ENCODE data around the gene NTM.
A peak's percentile ranks its signal among the peaks of the same experiment; 100 is the strongest.

The NTM gene

DNA sequence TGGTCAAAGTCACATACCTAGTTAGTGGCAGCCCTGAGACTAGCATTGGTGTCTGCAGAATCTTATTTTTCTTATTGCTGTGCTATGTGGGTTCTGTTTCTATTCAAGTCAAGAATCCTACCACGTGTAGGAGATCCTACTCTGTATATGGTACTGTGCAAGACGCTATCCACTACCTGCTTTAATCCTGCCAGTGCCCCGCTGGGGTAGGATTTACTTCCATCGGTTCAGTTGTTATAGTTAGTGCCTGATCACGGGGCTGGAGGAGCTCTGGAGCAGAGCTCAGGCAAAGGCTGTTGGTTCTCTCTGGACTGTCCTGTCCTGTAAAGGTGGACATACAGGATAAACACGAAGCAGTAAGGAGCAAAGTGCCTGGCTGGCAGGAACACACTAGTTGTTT lies 167.9 kb downstream of the NTM start:
- no peak overlapping the region for H2BK5ac ChIP-seq (ENCODE audit: low read length)
- no peak overlapping the region for H3K4me3 ChIP-seq (ENCODE audit: low read length)
- no peak overlapping the region for H4K5ac ChIP-seq (ENCODE audit: low read length)
- no peaks in the 10 kb centered on the region for H3K79me1 ChIP-seq (ENCODE audit: low read length)
- no peak overlapping the region for H2BK120ac ChIP-seq (ENCODE audit: low read depth, low read length)
- no peak overlapping the region for H3K27ac ChIP-seq (ENCODE audit: low read depth, low read length)
- WGBS (ENCODE audit: extremely low coverage, insufficient coverage, low lambda C conversion rate) = no CpG with 5 or more reads among the region's 6 CpGs
- H3K79me2 ChIP-seq (ENCODE audit: control insufficient read depth, insufficient read depth, low read length) = no peaks in the 10 kb centered on the region
- H2AK5ac ChIP-seq (ENCODE audit: low read length) = no peak overlapping the region
- H3K4me2 ChIP-seq (ENCODE audit: low read length) = no peak overlapping the region
- no peak for DNase-seq
- no peak overlapping the region for H3K23ac ChIP-seq (ENCODE audit: low read length)
- H3K36me3 ChIP-seq (ENCODE audit: control insufficient read depth, insufficient read depth, low read length) = no peaks in the 10 kb centered on the region
- no peak overlapping the region for H3K4ac ChIP-seq (ENCODE audit: low read depth, low read length)
- H3K4me1 ChIP-seq (ENCODE audit: control insufficient read depth, low read depth, low read length) = no peaks in the 10 kb centered on the region
- no peaks in the 10 kb centered on the region for H3K27me3 ChIP-seq (ENCODE audit: insufficient read depth, low read length, poor library complexity)
- no peak overlapping the region for H2BK15ac ChIP-seq (replicated peaks; ENCODE audit: low read depth)
- H3K9ac ChIP-seq (ENCODE audit: low read length) = no peak overlapping the region
- no peak overlapping the region for H4K8ac ChIP-seq (ENCODE audit: low read depth, low read length)
- no peak overlapping the region for H3K18ac ChIP-seq (ENCODE audit: low read length)
- no peak overlapping the region for H3K56ac ChIP-seq (ENCODE audit: low read length)

DNA sequence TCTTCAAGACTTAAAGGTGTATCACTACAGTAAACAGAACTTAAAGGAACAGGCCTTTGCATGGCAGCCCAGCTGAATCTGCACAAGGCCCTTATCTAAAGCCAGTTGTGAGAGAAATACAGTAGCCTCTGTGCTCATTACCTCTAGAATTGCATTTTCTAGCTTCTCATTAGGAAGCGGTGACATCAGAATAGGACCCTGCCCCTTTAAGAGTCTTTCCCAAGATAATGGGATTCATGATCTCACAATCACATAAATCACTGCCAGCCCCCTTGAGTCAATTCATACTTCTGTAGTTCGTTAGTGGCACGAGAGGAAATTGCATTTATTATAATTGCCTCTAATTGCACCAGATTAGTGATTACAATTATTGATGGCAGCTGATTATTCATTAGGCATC lies 170.3 kb downstream of the NTM start:
- Histone ChIP-seq H4K5ac (ENCODE audit: low read length) (no peak overlapping the region), H3K79me2 (ENCODE audit: control insufficient read depth, insufficient read depth, low read length) (no peaks in the 10 kb centered on the region), H3K36me3 (ENCODE audit: control insufficient read depth, insufficient read depth, low read length) (no peaks in the 10 kb centered on the region), H3K4me3 (ENCODE audit: low read length) (no peak overlapping the region), H2BK5ac (ENCODE audit: low read length) (no peak overlapping the region), H3K27me3 (ENCODE audit: insufficient read depth, low read length, poor library complexity) (no peaks in the 10 kb centered on the region), H3K23ac (ENCODE audit: low read length) (no peak overlapping the region), H3K9ac (ENCODE audit: low read length) (no peak overlapping the region), H3K4me1 (ENCODE audit: control insufficient read depth, low read depth, low read length) (peaks cover 3% of the 10 kb centered on the region), H3K4me2 (ENCODE audit: low read length) (no peak overlapping the region), H2AK5ac (ENCODE audit: low read length) (no peak overlapping the region), H2BK15ac (replicated peaks; ENCODE audit: low read depth) (no peak overlapping the region), H3K27ac (ENCODE audit: low read depth, low read length) (no peak overlapping the region), H3K18ac (ENCODE audit: low read length) (no peak overlapping the region), H3K56ac (ENCODE audit: low read length) (no peak overlapping the region), H3K79me1 (ENCODE audit: low read length) (no peaks in the 10 kb centered on the region), H3K4ac (ENCODE audit: low read depth, low read length) (no peak overlapping the region), H2BK120ac (ENCODE audit: low read depth, low read length) (no peak overlapping the region), H4K8ac (ENCODE audit: low read depth, low read length) (no peak overlapping the region)
- no peak for DNase-seq
- WGBS (ENCODE audit: extremely low coverage, insufficient coverage, low lambda C conversion rate) = no CpG with 5 or more reads among the region's 3 CpGs

DNA sequence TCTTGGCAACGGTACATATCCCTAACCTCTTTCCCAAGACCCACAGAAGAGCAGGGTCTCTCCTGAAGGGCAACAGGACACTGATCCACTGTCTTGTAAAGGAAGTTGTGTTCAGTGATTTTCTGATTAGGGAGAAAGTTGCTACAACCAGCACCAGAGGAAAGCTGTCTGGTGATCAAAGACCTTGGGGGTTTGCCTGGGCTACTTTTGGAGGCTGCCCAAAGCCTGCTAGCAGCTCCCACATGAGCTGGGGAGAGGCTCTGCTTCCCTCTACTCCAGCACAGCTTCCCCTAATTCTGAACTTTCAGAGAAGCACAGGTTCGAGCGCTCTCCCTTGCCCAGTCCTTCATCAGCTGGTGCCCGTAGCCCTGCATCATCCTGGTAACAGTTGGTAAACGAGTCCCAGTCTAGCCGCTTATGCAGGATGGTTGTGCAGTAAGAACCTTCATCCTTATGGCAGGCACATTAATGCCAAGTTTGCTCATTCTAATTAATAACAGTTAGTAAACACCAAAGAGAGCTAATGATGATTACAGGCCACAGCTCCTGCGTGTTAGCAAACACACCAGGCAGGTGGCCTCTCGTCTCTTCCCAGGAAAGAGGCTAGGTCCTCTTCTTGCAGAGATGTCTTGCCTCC lies 173.1 kb downstream of the NTM start:
- H2BK5ac ChIP-seq (ENCODE audit: low read length) = no peak overlapping the region
- DNase-seq = no peak
- no peak overlapping the region for H4K5ac ChIP-seq (ENCODE audit: low read length)
- H3K9ac ChIP-seq (ENCODE audit: low read length) = no peak overlapping the region
- no peak overlapping the region for H3K18ac ChIP-seq (ENCODE audit: low read length)
- no peaks in the 10 kb centered on the region for H3K27me3 ChIP-seq (ENCODE audit: insufficient read depth, low read length, poor library complexity)
- H3K23ac ChIP-seq (ENCODE audit: low read length) = no peak overlapping the region
- H3K56ac ChIP-seq (ENCODE audit: low read length) = no peak overlapping the region
- H3K36me3 ChIP-seq (ENCODE audit: control insufficient read depth, insufficient read depth, low read length) = no peaks in the 10 kb centered on the region
- no peaks in the 10 kb centered on the region for H3K79me1 ChIP-seq (ENCODE audit: low read length)
- H3K4me3 ChIP-seq (ENCODE audit: low read length) = no peak overlapping the region
- no peak overlapping the region for H2BK15ac ChIP-seq (replicated peaks; ENCODE audit: low read depth)
- no peak overlapping the region for H3K27ac ChIP-seq (ENCODE audit: low read depth, low read length)
- no peak overlapping the region for H3K4me2 ChIP-seq (ENCODE audit: low read length)
- H3K79me2 ChIP-seq (ENCODE audit: control insufficient read depth, insufficient read depth, low read length) = no peaks in the 10 kb centered on the region
- H2BK120ac ChIP-seq (ENCODE audit: low read depth, low read length) = no peak overlapping the region
- H3K4ac ChIP-seq (ENCODE audit: low read depth, low read length) = no peak overlapping the region
- H3K4me1 ChIP-seq (ENCODE audit: control insufficient read depth, low read depth, low read length) = peaks cover 12% of the 10 kb centered on the region
- H4K8ac ChIP-seq (ENCODE audit: low read depth, low read length) = no peak overlapping the region
- H2AK5ac ChIP-seq (ENCODE audit: low read length) = no peak overlapping the region
- no CpG with 5 or more reads among the region's 8 CpGs for WGBS (ENCODE audit: extremely low coverage, insufficient coverage, low lambda C conversion rate)

DNA sequence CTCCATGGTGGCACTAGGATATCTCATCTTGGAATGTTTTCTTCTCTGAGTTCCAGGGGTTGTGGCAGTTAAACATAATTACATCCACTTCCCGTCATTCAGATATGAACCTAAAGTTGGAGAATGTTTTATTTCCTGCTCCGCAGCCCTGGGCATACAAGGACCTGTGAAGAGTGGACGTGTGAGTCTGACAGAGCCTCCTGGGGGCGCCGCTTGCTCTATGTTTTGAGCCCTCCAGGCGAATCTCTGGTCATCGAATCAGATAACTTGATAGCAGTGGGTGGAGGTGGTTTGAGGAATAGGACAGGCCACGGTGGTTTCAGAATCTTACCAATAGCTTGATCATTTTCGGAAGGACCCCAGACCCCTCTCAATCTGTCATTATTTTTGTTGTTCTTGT lies 174.2 kb downstream of the NTM start:
- no CpG with 5 or more reads among the region's 9 CpGs for WGBS (ENCODE audit: extremely low coverage, insufficient coverage, low lambda C conversion rate)
- H3K23ac ChIP-seq (ENCODE audit: low read length) = no peak overlapping the region
- no peaks in the 10 kb centered on the region for H3K27me3 ChIP-seq (ENCODE audit: insufficient read depth, low read length, poor library complexity)

DNA sequence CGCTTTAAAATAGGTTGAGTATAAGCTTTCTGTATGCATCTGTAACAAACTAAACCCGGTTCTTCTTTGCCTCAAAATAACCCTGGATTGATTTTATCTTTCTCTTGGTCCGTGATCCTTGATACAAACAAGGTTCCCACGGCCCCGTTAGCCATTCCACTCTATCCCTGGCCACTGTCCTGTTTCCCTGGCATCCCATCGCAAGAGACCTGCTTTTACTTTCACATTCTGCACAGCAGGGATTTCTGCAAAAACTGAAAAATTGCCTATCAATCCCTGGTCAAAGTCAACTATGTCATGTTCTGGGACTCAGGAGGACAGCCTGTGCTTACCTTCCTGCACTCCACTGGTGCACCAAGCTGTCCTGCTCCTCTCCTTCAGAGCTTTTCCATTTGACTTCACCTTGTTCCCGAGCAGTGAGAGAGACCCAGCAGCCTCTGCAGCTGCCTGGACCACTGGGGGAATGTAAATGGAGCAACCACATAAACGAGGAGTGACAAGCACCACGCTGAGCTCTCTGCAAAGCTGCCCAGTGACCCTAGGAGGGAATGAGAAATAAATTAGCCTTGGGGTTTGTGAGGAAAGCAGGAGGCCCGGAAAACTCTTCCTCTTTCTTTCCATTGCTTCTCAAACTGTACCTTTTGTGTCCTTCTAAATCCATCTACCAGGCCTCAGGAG lies 175.9 kb downstream of the NTM start:
- Histone ChIP-seq H4K5ac (ENCODE audit: low read length) (no peak overlapping the region), H3K9ac (ENCODE audit: low read length) (no peak overlapping the region), H3K79me2 (ENCODE audit: control insufficient read depth, insufficient read depth, low read length) (no peaks in the 10 kb centered on the region), H3K4me3 (ENCODE audit: low read length) (no peak overlapping the region), H3K79me1 (ENCODE audit: low read length) (no peaks in the 10 kb centered on the region), H2BK5ac (ENCODE audit: low read length) (no peak overlapping the region), H3K27ac (ENCODE audit: low read depth, low read length) (no peak overlapping the region), H2AK5ac (ENCODE audit: low read length) (no peak overlapping the region), H3K27me3 (ENCODE audit: insufficient read depth, low read length, poor library complexity) (no peaks in the 10 kb centered on the region), H2BK15ac (replicated peaks; ENCODE audit: low read depth) (no peak overlapping the region), H3K23ac (ENCODE audit: low read length) (no peak overlapping the region), H3K56ac (ENCODE audit: low read length) (no peak overlapping the region), H3K4ac (ENCODE audit: low read depth, low read length) (no peak overlapping the region), H4K8ac (ENCODE audit: low read depth, low read length) (no peak overlapping the region), H2BK120ac (ENCODE audit: low read depth, low read length) (no peak overlapping the region), H3K4me2 (ENCODE audit: low read length) (peak overlapping the region; percentile 3), H3K36me3 (ENCODE audit: control insufficient read depth, insufficient read depth, low read length) (no peaks in the 10 kb centered on the region), H3K18ac (ENCODE audit: low read length) (no peak overlapping the region), H3K4me1 (ENCODE audit: control insufficient read depth, low read depth, low read length) (peaks cover 12% of the 10 kb centered on the region)
- peak; percentile 30 for DNase-seq
- WGBS (ENCODE audit: extremely low coverage, insufficient coverage, low lambda C conversion rate) = no CpG with 5 or more reads among the region's 10 CpGs

More for the DNA sequence above, 174.2 kb downstream of the NTM start:
- H2AK5ac ChIP-seq (ENCODE audit: low read length) = no peak overlapping the region
- no peak overlapping the region for H3K56ac ChIP-seq (ENCODE audit: low read length)
- H2BK5ac ChIP-seq (ENCODE audit: low read length) = no peak overlapping the region
- no peak overlapping the region for H4K5ac ChIP-seq (ENCODE audit: low read length)
- H3K4me1 ChIP-seq (ENCODE audit: control insufficient read depth, low read depth, low read length) = peaks cover 12% of the 10 kb centered on the region
- H3K79me2 ChIP-seq (ENCODE audit: control insufficient read depth, insufficient read depth, low read length) = no peaks in the 10 kb centered on the region
- H3K4me3 ChIP-seq (ENCODE audit: low read length) = no peak overlapping the region
- H3K9ac ChIP-seq (ENCODE audit: low read length) = no peak overlapping the region
- no peaks in the 10 kb centered on the region for H3K79me1 ChIP-seq (ENCODE audit: low read length)
- no peak overlapping the region for H4K8ac ChIP-seq (ENCODE audit: low read depth, low read length)
- no peak overlapping the region for H3K27ac ChIP-seq (ENCODE audit: low read depth, low read length)
- DNase-seq = peak; percentile 71
- no peaks in the 10 kb centered on the region for H3K36me3 ChIP-seq (ENCODE audit: control insufficient read depth, insufficient read depth, low read length)
- H2BK120ac ChIP-seq (ENCODE audit: low read depth, low read length) = no peak overlapping the region
- no peak overlapping the region for H3K18ac ChIP-seq (ENCODE audit: low read length)
- H3K4me2 ChIP-seq (ENCODE audit: low read length) = no peak overlapping the region
- H2BK15ac ChIP-seq (replicated peaks; ENCODE audit: low read depth) = no peak overlapping the region
- H3K4ac ChIP-seq (ENCODE audit: low read depth, low read length) = no peak overlapping the region

DNA sequence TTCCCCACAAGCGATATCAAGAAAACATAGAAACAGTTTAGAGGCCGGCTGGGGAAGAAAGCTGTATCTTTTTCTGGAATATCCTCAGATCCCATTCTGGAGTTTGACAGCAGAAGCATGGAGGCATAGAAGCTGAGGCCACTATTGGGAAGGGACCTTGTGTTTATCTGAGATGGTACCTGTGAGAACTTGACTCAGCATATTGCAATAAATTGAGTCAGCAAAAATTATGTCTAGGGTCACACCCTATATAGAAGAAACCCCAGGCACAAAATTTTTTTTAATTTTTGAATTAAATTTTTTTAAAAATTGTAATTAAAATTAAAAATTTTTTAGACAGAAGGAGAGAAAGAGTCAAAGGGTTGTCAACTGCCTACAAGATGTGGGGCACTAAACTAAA lies 178.7 kb downstream of the NTM start:
- Histone ChIP-seq H3K36me3 (ENCODE audit: control insufficient read depth, insufficient read depth, low read length) (no peaks in the 10 kb centered on the region), H2AK5ac (ENCODE audit: low read length) (no peak overlapping the region), H3K79me2 (ENCODE audit: control insufficient read depth, insufficient read depth, low read length) (no peaks in the 10 kb centered on the region), H3K27me3 (ENCODE audit: insufficient read depth, low read length, poor library complexity) (no peaks in the 10 kb centered on the region), H3K27ac (ENCODE audit: low read depth, low read length) (no peak overlapping the region), H2BK120ac (ENCODE audit: low read depth, low read length) (no peak overlapping the region), H3K4me3 (ENCODE audit: low read length) (no peak overlapping the region), H2BK5ac (ENCODE audit: low read length) (no peak overlapping the region), H3K56ac (ENCODE audit: low read length) (no peak overlapping the region), H2BK15ac (replicated peaks; ENCODE audit: low read depth) (no peak overlapping the region), H3K4me1 (ENCODE audit: control insufficient read depth, low read depth, low read length) (peaks cover 12% of the 10 kb centered on the region), H3K18ac (ENCODE audit: low read length) (no peak overlapping the region), H4K8ac (ENCODE audit: low read depth, low read length) (no peak overlapping the region), H3K4ac (ENCODE audit: low read depth, low read length) (no peak overlapping the region), H4K5ac (ENCODE audit: low read length) (no peak overlapping the region), H3K79me1 (ENCODE audit: low read length) (no peaks in the 10 kb centered on the region), H3K23ac (ENCODE audit: low read length) (no peak overlapping the region), H3K4me2 (ENCODE audit: low read length) (no peak overlapping the region), H3K9ac (ENCODE audit: low read length) (no peak overlapping the region)
- WGBS (ENCODE audit: extremely low coverage, insufficient coverage, low lambda C conversion rate) = no CpG with 5 or more reads among the region's 2 CpGs
- no peak for DNase-seq

Data from mesendoderm (in vitro differentiated cells).